ENCODE data around the gene TIMM29. TPM values are rescaled to one million over a fixed set of nuclear protein-coding genes. Genes with fewer than 3 reads are reported as not detected.
A peak's percentile ranks its signal among the peaks of the same experiment; 100 is the strongest.

Gene TIMM29
- total and polyA plus RNA-seq, 2 experiments from 2014 or later: 20.3 to 57.5 TPM

DNA sequence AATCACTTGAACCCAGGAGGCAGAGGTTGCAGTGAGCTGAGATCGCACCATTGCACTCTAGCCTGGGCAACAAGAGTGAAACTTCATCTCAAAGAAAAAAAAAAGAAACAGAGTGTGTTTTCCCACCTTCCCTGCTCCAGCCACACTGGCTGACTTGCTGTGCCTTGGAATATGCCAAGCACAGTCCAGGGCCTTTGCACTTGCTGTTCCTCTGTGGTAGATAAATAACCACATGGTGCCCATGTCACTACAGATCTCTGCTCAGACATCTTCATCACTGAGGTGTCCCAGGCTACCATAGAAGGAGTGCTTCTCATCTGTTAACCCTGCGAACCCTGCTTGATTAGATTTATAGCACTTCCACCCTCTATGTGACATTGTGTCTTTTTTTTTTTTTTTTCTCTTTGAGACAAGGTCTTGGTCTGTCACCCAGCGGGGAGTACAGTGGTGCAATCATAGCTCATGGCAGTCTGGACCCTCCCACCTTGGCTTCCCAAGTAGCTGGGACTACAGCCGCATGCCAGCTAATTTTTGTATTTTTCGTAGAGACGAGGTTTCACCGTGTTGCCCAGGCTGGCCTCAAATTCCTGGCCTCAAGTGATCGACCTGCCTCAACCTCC is 42.6 kb downstream of the TIMM29 start:
- Histone ChIP-seq H3K79me2 (ENCODE audit: insufficient read depth) (peaks cover 99% of the 10 kb centered on the region), H3K4me3 (no peak overlapping the region), H3F3A (ENCODE audit: insufficient read depth) (no peaks in the 10 kb centered on the region), H3K9ac (no peak overlapping the region), H3K4me2 (ENCODE audit: unreplicated experiment) (no peak overlapping the region), H3K9me3 (ENCODE audit: low read depth) (no peaks in the 10 kb centered on the region), H3K27me3 (replicated peaks; ENCODE audit: insufficient read depth) (no peaks in the 10 kb centered on the region), H3K36me3 (ENCODE audit: low read depth) (no peaks in the 10 kb centered on the region), H4K20me1 (ENCODE audit: insufficient read depth) (0 out of 2 replicates have a peak, but pooled peaks cover 5% of the 10 kb centered on the region), H3K27ac (no peak overlapping the region), H3K9me2 (ENCODE audit: insufficient read depth) (no peaks in the 10 kb centered on the region), H3K4me1 (ENCODE audit: insufficient read depth) (0 out of 2 replicates have a peak, but pooled peaks cover 7% of the 10 kb centered on the region), H2AFZ (no peak overlapping the region)
- WGBS, 2 experiments (ENCODE audit: low coverage in 1 of 2, low lambda C conversion rate in 2 of 2, missing lambda C conversion rate in 2 of 2): 86 to 88% methylated on average over 8 of the region's 8 CpGs
- in situ Hi-C loops (cut with MboI): no loop called here
- no peak for TF ChIP-seq EZH2phosphoT487 (IDR thresholded peaks at IDR 0.05; ENCODE audit: insufficient read depth, low read depth)
- TF ChIP-seq EZH2 (IDR thresholded peaks at IDR 0.05; ENCODE audit: insufficient read depth, poor library complexity, severe bottlenecking): no peak
- no peak for DNase-seq

GRCh38 chr19:10975374-10976130 is 46.9 kb downstream of the TIMM29 start:
- TF ChIP-seq EZH2 (IDR thresholded peaks at IDR 0.05; ENCODE audit: insufficient read depth, poor library complexity, severe bottlenecking): no peak
- TF ChIP-seq EZH2phosphoT487 (IDR thresholded peaks at IDR 0.05; ENCODE audit: insufficient read depth, low read depth): no peak
- 84 to 85% methylated on average over 19 of the region's 19 CpGs for WGBS, 2 experiments (ENCODE audit: low coverage in 1 of 2, low lambda C conversion rate in 2 of 2, missing lambda C conversion rate in 2 of 2)
- H3F3A ChIP-seq (ENCODE audit: insufficient read depth): no peaks in the 10 kb centered on the region
- H3K27me3 ChIP-seq (replicated peaks; ENCODE audit: insufficient read depth): no peaks in the 10 kb centered on the region
- H3K79me2 ChIP-seq (ENCODE audit: insufficient read depth): peaks cover 99% of the 10 kb centered on the region
- no peaks in the 10 kb centered on the region for H3K36me3 ChIP-seq (ENCODE audit: low read depth)
- H3K4me2 ChIP-seq (ENCODE audit: unreplicated experiment): no peak overlapping the region
- in situ Hi-C loops (cut with MboI): no loop called here
- H3K9ac ChIP-seq: 0 out of 2 replicates have a peak overlapping the region, but pooled peaks have one; percentile 29
- no peaks in the 10 kb centered on the region for H4K20me1 ChIP-seq (ENCODE audit: insufficient read depth)
- H3K4me3 ChIP-seq: no peak overlapping the region
- no peaks in the 10 kb centered on the region for H3K9me2 ChIP-seq (ENCODE audit: insufficient read depth)
- no peak overlapping the region for H2AFZ ChIP-seq
- H3K4me1 ChIP-seq (ENCODE audit: insufficient read depth): peaks cover 14% of the 10 kb centered on the region; the same call in 1 of the 2 replicates
- no peak overlapping the region for H3K27ac ChIP-seq
- H3K9me3 ChIP-seq (ENCODE audit: low read depth): no peaks in the 10 kb centered on the region
- peak; percentile 42 for DNase-seq

DNA sequence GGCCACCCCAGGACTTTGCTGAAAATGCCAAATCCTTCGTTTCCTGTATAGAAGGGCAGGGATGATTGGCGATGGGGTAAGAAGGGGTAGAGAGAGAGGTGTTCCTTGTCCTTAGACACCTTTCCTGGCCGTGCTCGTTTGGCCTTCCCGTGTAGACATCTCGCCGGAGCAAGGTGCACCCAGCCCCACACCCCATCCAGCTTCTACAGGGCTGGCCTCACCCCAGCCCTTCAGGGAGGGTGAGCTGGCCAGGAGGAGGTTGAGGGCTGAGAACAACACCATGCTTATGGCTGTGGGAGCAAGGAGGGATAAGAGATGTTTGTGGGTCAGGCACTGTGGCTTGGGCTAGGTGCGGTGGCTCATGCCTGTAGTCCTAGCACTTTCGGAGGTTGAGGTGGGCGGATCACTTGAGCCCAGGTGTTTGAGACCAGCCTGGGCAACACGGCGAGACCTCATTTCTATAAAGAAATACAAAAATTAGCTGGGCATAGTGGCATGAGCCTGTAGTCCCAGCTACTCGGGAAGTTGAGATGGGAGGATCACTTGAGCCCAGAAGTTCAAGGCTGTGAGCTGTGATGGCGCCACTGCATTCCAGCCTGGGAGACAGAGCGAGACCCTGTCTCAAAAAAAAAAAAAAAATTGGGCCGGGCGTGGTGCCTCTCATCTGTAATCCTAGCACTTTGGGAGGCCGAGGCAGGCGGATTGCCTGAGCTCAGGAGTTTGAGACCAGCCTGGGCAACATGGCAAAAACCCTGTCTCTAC is 47.7 kb downstream of the TIMM29 start:
- H4K20me1 ChIP-seq (ENCODE audit: insufficient read depth): no peaks in the 10 kb centered on the region
- H3K27me3 ChIP-seq (replicated peaks; ENCODE audit: insufficient read depth): no peaks in the 10 kb centered on the region
- 94 to 96% methylated on average over 18 to 19 of the region's 19 CpGs for WGBS, 2 experiments (ENCODE audit: low coverage in 1 of 2, low lambda C conversion rate in 2 of 2, missing lambda C conversion rate in 2 of 2)
- DNase-seq: no peak
- no peaks in the 10 kb centered on the region for H3K36me3 ChIP-seq (ENCODE audit: low read depth)
- H3K79me2 ChIP-seq (ENCODE audit: insufficient read depth): peaks cover 99% of the 10 kb centered on the region
- H3F3A ChIP-seq (ENCODE audit: insufficient read depth): no peaks in the 10 kb centered on the region
- H3K4me2 ChIP-seq (ENCODE audit: unreplicated experiment): no peak overlapping the region
- peaks cover 15% of the 10 kb centered on the region; the same call in 1 of the 2 replicates for H3K4me1 ChIP-seq (ENCODE audit: insufficient read depth)
- no peak for TF ChIP-seq EZH2phosphoT487 (IDR thresholded peaks at IDR 0.05; ENCODE audit: insufficient read depth, low read depth)
- TF ChIP-seq EZH2 (IDR thresholded peaks at IDR 0.05; ENCODE audit: insufficient read depth, poor library complexity, severe bottlenecking): no peak
- H3K9ac ChIP-seq: 0 out of 2 replicates have a peak overlapping the region, but pooled peaks have one; percentile 29
- H3K9me2 ChIP-seq (ENCODE audit: insufficient read depth): no peaks in the 10 kb centered on the region
- no peak overlapping the region for H3K4me3 ChIP-seq
- no peaks in the 10 kb centered on the region for H3K9me3 ChIP-seq (ENCODE audit: low read depth)
- in situ Hi-C loops (cut with MboI): no loop called here
- no peak overlapping the region for H2AFZ ChIP-seq
- H3K27ac ChIP-seq: no peak overlapping the region

DNA sequence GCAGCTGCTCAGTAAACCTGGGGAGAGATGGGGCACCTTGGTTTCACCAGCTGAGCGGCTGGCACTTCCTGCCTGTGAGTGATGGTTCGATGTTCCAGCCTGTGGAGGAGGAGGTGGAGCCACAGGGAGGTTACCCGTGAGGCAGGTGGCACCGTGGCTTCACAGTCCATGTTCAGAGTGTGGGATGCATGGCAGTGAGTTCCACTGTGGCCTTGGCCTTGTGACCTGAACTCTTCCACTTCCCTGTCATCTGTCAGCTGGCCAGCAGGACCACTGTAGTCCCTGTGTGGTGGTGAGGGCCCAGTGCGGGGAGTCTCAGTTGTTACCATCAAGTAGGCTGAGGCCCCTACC is 49.1 kb downstream of the TIMM29 start:
- Histone ChIP-seq H3K9me2 (ENCODE audit: insufficient read depth) (no peaks in the 10 kb centered on the region), H2AFZ (no peak overlapping the region), H3K9me3 (ENCODE audit: low read depth) (no peaks in the 10 kb centered on the region), H3F3A (ENCODE audit: insufficient read depth) (no peaks in the 10 kb centered on the region), H3K4me3 (no peak overlapping the region), H3K79me2 (ENCODE audit: insufficient read depth) (peaks cover 99% of the 10 kb centered on the region), H3K4me2 (ENCODE audit: unreplicated experiment) (no peak overlapping the region), H3K27ac (no peak overlapping the region), H3K27me3 (replicated peaks; ENCODE audit: insufficient read depth) (no peaks in the 10 kb centered on the region), H4K20me1 (ENCODE audit: insufficient read depth) (no peaks in the 10 kb centered on the region), H3K4me1 (ENCODE audit: insufficient read depth) (peaks cover 15% of the 10 kb centered on the region; the same call in 1 of the 2 replicates), H3K9ac (no peak overlapping the region), H3K36me3 (ENCODE audit: low read depth) (no peaks in the 10 kb centered on the region)
- in situ Hi-C loops (cut with MboI): no loop called here
- no peak for DNase-seq
- TF ChIP-seq EZH2phosphoT487 (IDR thresholded peaks at IDR 0.05; ENCODE audit: insufficient read depth, low read depth) (no peak), EZH2 (IDR thresholded peaks at IDR 0.05; ENCODE audit: insufficient read depth, poor library complexity, severe bottlenecking) (no peak)
- 98% methylated on average over 5 of the region's 5 CpGs for WGBS, 2 experiments (ENCODE audit: low coverage in 1 of 2, low lambda C conversion rate in 2 of 2, missing lambda C conversion rate in 2 of 2)

Other genes starting within 250 kb of the TIMM29 start
- 33.2 and 42.2 TPM in 2 replicates for gene QTRT1, start 227.4 kb upstream of the TIMM29 start, total RNA-seq (2014; rRNA removed; shearing (Covaris generic))
- 42.7 and 49.0 TPM in 2 replicates for gene QTRT1, start 227.4 kb upstream of the TIMM29 start, polyA plus RNA-seq (2016; fragmentation: Nextera tagmentation; extraction: Ambion mirVana)
- 47.2 and 48.9 TPM in 2 replicates for gene DNM2, start 210.7 kb upstream of the TIMM29 start, total RNA-seq (2014; rRNA removed; shearing (Covaris generic))
- gene DNM2, start 210.7 kb upstream of the TIMM29 start, polyA plus RNA-seq (2016; fragmentation: Nextera tagmentation; extraction: Ambion mirVana): 58.7 and 60.5 TPM in 2 replicates
- gene TMED1, start 92.6 kb upstream of the TIMM29 start, total RNA-seq (2014; rRNA removed; shearing (Covaris generic)): 58.7 and 66.4 TPM in 2 replicates
- gene TMED1, start 92.6 kb upstream of the TIMM29 start, polyA plus RNA-seq (2016; fragmentation: Nextera tagmentation; extraction: Ambion mirVana): 66.7 and 68.2 TPM in 2 replicates
- 0.22 TPM in 1 of 2 replicates, not detected in the other for gene C19orf38, start 80.4 kb upstream of the TIMM29 start, total RNA-seq (2014; rRNA removed; shearing (Covaris generic))
- 0.20 and 0.42 TPM in 2 replicates for gene C19orf38, start 80.4 kb upstream of the TIMM29 start, polyA plus RNA-seq (2016; fragmentation: Nextera tagmentation; extraction: Ambion mirVana)
- 41.9 and 42.4 TPM in 2 replicates for gene CARM1, start 57.3 kb upstream of the TIMM29 start, total RNA-seq (2014; rRNA removed; shearing (Covaris generic))
- 5.3 TPM in 2 replicates for gene CARM1, start 57.3 kb upstream of the TIMM29 start, polyA plus RNA-seq (2016; fragmentation: Nextera tagmentation; extraction: Ambion mirVana)
- gene YIPF2, start 172 bp upstream of the TIMM29 start, total RNA-seq (2014; rRNA removed; shearing (Covaris generic)): 114 and 140 TPM in 2 replicates
- gene YIPF2, start 172 bp upstream of the TIMM29 start, polyA plus RNA-seq (2016; fragmentation: Nextera tagmentation; extraction: Ambion mirVana): 57.3 and 61.5 TPM in 2 replicates
- gene SMARCA4, start 32.2 kb downstream of the TIMM29 start, total RNA-seq (2014; rRNA removed; shearing (Covaris generic)): 44.0 and 57.8 TPM in 2 replicates
- gene SMARCA4, start 32.2 kb downstream of the TIMM29 start, polyA plus RNA-seq (2016; fragmentation: Nextera tagmentation; extraction: Ambion mirVana): 35.3 and 37.1 TPM in 2 replicates
- gene LDLR, start 160.7 kb downstream of the TIMM29 start, total RNA-seq (2014; rRNA removed; shearing (Covaris generic)): 13.8 and 29.6 TPM in 2 replicates
- 13.8 and 14.6 TPM in 2 replicates for gene LDLR, start 160.7 kb downstream of the TIMM29 start, polyA plus RNA-seq (2016; fragmentation: Nextera tagmentation; extraction: Ambion mirVana)
- 9.5 and 19.8 TPM in 2 replicates for gene SPC24, start 227.0 kb downstream of the TIMM29 start, total RNA-seq (2014; rRNA removed; shearing (Covaris generic))
- gene SPC24, start 227.0 kb downstream of the TIMM29 start, polyA plus RNA-seq (2016; fragmentation: Nextera tagmentation; extraction: Ambion mirVana): 14.8 and 16.2 TPM in 2 replicates

All from GM23248 (cell line).